SKM-1 (cell line): ENCODE results near the gene ADPRHL1.

Source experiments
- DNase-seq: peaks from one replicate; lab custom pipeline; 2025; ENCODE audit not compliant: unreplicated experiment; lab: John Stamatoyannopoulos, UW

The ADPRHL1 gene

DNA sequence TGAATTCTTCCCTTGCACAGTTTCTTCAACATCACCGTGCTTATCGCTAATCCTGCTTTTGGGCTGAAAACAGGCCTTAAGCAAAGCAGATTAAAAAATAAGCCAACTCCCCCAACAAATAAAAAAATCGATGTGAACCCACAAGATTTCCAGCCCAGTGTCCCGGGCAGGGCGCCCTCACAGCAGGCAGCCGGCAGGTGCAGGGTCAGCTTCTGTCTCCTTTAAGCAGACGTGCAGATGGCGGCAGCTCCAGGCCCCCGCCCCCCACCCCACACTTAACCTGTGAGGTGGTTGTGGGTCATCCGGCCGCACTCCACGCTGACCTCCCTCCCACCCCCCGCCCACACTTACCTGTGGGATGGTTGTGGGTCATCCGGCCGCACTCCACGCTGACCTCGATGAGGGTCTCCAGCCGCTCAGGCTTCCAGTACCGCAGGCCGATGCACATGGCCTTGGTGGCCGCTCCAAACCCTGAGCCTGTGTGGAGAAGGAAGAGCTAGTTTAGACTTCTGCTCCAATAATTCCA lies 19.8 kb downstream of the ADPRHL1 start:
- DNase-seq: no peak

DNA sequence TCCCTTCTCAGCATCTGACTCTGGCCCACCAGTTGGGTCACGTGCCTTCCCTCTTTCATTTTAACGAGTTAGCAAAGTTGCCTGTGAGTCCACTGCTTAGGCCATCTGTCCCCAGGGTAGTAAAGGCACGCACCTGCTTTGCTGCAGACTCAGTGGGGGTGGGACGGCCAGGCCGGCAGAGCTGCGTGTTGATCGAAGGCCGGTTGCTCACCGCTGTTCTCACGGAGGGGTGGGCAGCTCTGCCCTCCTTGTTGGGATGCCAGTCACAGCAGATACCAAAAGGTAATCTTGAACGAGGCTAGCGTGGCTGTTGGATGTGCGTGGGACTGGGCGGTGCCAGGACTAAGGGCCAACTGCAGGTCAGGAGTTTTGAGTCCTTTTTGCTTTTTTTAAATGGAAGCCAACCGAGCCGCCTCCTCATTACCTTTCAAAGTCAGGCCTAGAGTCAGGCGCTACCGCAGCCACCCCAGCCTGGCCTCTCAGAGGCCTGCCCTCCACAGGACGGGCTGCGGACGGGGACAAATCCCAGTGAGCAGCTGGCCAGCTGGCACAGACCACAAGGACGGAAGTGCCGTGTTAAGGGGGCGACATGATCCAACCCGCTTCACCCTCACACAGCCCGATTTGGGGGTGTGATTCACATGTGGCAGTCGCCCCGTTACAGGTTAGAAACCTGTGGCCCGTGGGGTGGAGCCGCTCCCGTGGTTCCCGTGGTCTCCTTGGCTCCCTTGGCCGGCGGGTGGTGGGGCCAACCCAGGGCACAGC lies 20.6 kb downstream of the ADPRHL1 start:
- DNase-seq: no peak

DNA sequence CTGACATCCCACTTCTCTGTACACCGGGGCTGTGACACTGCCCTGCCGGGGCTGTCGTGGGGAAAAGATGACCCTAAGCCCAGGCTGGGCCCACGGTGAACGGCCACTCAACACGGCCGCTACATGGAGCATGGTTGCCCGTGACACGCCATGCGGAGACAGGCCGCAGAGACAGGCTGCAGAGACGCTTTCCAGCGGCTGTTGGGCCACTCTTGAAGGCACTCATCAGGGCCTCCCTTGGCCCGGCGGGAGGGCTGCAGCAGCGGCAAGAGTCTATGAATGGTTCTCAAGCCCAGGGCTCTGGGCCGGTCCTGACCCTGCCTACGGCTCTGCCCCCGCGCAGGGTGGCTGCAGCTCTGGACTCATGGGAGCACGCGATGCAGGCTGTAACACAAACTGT lies 22.1 kb downstream of the ADPRHL1 start:
- DNase-seq: no peak

DNA sequence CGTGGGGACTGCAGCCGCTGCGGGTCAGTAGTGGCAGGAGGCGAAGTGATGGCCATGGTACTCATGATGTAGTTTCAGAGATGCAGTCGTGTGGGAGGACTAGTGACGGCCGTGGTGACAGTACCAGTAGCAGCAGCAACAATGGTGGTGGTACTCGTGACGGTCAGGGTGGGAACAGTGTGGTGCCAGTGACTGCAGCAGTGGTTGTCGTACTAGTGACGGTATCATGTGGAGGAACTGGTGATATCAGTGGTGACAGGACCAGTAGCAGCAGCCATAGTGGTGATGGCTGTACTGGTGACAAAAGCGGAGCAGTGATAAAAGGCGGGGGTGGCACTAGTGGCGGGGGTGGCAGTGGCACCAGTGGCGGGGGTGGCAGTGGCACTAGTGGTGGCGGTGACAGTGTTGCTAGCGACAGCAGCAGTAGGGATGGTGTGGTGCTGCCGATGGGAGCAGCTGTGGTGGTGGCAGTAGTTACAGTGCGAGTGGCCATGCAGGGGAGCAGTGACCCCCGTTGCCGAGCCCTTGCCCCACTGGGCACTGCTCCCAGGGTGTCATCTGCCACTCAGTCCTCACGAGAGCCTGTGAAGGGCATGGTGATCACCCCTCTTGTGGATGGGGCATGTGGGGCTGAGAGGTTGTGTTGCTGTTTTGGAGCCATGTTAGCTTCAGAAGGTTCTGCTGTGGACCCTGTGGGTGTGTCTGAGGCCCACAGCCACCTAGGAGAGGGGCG lies 22.7 kb downstream of the ADPRHL1 start:
- no peak for DNase-seq

DNA sequence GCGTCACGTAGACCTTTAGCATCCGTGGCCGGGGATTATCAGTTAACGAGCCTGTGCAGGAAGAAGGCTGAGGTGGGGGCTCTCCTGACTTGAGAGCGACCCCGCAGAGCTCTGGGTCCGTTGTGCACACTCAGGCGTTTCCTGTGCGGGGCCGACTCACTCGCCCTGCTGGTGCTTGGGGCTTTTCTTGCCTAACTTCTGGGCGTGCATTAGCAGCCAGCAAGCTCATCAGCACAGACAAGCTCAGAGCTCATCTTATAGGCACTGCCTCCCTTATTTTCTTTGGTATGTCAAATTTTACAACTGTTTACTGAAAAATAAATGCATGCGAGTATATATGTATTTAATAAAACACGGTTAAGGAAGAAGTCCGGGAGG lies 23.7 kb downstream of the ADPRHL1 start:
- no peak for DNase-seq

DNA sequence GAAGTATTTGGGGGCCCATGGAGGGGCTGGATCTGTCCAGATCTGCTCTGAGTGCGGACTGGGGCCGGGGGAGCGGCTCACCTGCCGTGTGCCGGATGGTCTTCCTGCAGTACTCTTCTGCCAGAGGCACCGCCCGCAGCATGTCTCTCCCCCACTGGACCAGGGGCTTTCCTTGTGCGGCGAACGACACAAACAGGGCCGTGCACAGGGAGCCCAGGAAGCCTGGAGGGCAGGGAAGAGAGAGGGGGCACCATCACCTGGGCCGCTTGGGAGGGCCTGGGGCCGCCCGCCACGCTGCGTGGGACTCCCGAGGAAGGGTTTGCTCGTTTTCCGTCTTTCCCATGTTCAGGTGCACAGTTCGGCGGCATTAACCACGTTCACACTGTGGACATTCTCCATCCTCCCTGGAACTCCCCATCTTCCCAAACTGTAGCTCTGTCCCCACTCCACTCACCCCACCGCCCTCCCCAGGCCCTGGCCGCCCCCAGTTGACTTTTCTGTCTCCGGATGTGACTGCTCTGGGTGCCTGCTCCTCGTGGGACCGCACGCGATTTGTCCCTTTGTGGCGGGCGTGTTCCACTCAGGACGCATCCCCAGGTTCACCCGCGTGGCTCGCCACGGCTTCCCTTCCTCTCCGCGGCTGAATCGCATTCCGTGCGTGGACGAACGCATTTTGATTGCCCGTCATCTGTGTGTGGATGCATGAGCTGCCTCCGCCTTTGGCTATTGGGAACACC lies 24.2 kb downstream of the ADPRHL1 start:
- DNase-seq: no peak

DNA sequence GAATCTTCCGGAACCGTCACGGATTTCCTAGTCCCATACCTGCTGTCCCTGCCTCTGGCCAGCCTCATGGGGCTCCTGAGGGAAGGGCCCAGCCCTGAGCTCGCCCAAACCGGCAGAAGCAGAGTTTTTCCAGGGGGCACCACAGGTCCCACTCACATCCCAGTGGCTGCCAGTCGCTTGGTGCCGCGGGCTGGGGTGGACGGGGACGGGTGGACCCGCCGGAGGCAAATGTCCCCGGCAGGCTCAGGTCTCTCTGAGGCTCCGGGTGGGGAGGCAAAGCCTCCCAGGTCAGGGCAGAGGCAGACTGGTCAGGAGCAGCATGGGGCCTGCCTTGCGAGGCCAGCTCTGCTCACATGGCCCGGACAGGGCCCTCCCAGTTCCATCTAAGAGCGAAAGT lies 24.8 kb downstream of the ADPRHL1 start:
- DNase-seq: no peak

DNA sequence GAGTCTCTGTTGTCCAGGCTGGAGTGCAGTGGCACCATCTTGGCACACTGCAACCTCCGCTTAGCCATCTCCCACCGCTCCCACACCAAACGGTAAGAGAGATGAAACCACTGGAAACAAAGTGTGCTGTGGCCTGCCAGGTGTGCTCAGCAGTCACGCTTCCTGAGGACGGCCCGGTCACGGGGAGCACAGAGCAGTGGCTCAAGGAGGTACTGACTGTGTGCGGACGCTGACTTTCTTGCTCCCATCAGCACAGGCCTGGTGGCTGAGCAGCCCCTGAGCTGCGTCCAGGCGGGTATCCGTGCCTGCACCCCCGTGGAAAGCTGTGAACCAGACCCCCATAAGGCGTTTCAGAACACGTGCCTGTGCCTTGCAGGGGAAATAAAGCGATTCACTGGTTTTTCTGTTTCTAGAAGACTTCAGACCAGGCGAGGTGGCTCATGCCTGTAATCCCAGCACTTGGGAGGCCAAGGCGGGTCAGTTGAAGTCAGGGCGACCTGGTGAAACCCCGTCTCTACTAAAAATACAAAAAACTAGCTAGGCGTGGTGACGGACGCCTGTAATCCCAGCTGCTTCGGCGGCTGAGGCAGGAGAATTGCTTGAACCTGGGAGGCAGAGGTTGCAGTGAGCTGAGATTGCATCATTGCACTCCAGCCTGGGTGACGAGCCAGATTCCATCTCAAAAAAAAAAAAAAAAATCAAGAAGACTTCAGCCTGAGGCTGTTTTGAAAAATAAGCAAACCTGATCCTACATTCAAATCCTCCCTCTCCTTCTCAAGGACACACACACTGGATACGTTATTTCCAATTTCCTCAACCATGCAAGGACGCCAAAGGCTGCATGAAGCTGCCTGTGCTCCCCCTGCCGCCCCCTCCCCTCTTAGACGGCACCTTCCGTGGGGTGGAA lies 25.5 kb downstream of the ADPRHL1 start:
- no peak for DNase-seq

DNA sequence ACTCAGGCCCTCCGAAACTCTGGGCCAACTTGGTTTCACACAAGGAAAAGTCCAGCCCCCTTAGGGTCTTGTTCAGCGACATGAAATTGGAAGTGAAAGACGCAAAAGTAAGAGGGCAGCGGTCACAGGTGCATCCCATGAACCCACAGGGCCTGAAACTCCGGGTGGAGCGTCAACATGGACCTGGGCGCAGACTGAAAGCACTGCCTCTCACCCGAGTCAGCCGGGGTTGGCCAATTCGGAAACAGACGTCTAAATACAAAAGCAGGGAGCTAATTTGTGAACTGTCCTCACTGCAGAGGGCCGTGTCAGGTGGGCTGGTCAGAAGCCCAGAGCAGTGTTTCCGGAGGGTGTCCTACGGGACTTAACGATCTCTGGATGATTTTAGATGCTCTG lies 26.7 kb downstream of the ADPRHL1 start:
- no peak for DNase-seq

DNA sequence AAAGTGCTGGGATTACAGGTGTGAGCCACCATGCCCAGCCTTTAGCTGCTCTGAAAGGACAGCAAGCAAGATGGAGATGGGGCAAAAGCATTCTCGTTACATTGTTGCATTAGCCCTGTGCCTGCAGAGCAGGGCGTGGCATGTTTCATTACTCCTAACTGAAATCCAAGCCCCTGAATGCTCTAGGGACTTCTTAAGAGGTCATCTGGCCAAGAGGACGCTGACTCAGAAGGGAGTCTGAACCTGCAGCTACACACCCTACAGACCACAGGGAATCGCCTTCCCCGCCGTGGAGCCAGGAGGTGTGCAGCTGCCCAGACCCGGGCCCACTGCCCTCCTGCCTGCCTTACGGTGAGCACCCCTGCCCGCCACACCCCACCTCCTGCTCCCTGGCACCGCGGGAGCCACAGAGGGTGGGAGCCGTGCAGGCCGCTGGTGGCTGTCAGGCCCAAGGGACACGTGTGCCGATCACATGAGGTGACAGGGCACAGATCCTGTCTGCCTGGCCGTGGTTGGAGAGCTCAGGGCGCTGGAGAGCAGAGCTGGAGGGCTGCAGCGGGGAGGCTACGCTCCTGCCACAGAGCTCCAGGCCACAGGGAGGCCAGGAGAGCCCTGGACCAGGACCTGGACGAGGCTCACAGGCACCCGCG lies 27.2 kb downstream of the ADPRHL1 start:
- no peak for DNase-seq

DNA sequence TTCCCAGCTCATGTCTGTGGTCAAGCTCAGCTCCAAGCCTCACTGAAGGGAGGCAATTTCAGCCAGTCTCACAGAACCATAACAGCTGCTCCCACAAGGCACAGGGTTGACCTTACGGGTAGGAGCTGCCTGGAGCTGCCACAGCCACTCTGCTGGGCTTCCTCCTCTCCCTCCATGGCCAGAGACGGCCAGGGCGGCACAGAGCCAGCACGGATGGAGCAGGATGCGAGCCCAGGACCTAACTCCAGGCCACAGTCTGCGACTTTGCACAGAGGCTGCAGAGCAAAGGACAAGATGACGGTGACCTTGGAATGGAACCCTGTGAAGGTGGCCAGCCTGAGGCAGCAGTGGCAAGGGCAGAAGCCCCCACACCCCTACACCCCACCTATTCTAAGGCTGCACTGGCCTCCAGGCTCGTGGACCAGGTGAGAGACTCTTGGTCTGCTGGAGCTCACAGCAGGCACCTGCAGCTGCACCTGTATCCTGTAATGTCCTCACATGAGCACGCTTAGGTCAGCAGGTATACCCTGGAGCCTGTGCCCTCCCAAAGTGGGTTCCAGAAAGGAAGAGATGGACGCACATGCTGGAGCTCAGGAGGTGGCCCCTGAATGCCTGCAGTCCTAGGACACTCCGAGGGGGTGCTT lies 29.6 kb downstream of the ADPRHL1 start:
- no peak for DNase-seq

DNA sequence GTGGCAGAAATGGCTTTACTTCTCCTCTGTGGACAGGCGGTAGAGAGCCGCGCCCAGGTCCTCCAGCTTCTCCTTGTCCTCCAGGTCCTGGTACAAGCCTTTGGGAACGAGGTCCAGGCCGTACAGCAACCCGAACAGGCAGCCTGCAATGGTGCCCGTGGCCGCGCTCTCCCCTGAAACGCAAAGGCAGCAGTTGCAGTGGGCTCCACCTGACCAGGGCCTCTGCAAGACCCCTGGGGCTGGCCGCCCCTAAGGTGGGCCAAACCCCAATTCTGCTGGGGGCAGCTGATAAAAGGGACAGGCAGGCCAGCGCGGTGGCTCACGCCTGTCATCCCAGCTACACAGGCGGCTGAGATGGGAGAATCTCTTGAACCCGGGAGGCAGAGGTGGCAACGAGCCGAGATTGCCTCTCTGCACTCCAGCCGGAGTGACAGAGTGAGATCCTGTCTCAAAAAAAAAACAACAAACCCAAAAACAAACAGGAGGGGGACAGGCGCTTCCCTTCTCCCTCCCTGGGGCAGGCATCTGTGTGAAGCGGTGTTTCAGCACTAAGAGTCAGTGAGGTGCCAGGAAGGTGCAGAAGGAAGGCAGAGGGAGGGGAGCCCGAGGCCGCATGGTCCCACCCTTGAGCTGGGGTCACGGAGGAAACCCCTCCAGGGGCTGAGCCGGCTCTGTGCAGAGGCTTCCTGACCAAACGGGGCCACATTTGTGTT lies 30.3 kb downstream of the ADPRHL1 start:
- DNase-seq: no peak

DNA sequence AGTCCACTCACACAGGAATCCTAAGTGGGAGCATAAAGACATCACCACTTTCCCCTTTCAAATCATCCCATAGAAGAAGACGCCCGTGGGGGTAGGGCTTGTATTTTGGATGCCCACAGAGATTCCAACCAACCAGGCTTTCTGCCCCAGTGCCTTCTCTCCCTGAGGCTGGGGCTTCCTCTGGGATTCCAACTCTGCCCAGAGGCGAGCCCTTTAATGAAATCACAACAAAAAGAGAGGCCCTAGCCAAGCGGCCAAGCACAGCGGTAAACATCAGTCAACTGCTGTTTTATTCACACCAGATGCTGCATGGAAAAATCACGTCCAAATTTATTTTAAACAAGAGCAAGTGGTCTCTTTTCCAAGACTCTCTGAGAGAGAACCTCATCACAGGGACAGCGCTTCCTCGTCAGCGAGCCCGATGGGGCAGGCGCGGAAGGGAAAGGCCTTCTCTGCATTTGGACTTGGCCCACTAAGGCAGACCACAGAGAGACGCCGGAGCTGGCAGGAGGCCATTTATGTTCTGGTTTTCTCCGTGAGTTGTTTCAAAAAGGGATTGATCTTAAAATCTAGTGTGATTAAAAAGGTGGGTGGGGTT lies 31.5 kb downstream of the ADPRHL1 start:
- DNase-seq: no peak

DNA sequence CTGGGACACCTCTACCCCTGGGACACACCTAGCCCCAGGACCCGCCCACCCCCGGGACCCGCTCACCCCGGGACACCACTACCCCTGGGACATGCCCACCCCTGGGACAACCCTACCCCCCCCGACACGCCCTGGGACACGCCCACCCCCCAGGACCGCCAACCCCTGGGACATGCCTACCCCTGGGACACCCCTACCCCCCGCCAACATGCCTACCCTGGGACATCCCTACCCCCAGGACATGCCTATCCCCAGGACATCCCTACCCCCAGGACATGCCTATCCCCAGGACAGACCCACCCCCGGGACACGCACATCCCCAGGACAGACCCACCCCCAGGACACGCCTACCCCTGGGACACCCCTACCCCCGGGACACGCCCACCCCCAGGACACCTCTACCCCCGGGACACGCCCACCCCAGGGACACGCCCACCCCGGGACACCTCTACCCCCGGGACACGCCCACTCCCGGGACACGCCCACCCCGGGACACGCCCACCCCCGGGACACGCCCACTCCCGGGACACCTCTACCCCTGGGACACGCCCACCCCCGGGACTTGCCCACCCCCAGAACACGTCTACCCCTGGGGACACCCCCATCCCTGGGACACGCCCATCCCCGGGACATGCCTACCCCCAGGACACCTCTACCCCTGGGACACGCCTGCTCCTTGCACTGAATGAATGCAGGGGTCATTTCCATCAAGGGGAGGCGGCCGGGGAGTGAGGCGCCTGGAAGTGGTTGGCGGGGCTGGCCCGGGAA lies 32.3 kb downstream of the ADPRHL1 start:
- DNase-seq: no peak

DNA sequence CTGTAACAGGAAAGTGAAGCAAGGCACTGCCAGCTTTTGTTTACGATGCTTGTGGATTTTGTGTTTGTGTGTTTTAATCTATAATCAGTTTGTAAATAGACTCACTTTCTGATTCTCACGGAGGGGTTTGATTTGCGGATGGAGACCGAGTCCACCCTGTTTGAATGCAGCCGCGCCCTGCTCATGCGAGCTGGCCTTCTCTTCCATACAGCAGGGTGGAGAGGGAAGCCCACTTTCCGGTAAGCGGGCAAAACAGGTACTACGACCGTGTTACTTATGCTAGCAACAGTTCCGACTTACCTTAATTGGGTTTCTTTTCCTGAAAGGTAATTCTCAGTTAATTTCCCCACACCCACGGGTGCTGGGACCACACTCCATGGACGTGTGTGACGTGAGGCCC lies 33.1 kb downstream of the ADPRHL1 start:
- DNase-seq: no peak

DNA sequence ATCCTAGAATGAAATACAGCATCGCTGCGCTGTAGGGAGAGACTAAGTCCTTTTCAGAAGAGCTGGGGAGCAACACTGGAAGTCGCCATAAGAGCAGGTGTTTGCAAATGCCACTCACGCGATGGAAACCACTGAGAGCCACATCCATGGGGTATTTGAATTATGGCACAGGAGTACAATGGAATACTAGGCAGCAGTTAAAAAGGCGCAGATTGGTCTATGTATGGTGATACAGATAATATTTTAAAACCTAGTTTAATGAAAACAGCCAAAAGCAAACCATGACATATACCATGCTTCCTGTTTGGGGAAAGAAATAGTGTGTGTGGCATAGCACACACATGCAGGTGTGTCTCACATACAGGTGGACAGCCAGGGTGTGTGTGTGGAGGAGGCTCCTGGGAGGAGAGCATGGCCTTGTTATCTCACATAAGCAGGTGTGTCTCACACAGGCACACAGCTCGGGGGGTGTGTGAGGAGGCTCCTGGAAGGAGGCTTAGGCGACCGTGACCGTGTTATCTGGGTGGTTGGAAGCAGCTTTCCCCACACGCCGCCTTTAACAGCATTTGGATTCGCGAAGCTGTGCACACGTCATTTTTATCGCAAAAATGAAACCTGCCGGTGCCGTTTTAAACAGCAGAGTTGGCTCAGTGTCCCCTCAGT lies 33.6 kb downstream of the ADPRHL1 start:
- DNase-seq: no peak

DNA sequence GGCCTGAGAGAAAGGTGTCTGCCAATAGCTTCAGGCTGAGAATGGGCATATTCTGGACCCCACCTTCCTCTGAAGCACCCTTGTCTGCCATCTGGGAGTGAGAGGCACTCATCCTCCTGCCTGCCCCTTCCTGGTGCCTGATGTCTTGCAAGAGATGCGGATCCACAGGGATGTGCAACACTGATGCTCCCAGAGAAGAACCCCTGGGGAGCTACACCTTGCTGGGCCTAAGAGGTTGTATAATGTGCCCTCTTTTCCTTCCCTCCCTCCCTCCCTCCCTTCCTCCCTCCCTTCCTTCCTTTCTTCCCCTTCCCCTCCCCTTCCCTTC lies 34.6 kb downstream of the ADPRHL1 start:
- no peak for DNase-seq
